ENCODE results near the gene DDX10.

DNA sequence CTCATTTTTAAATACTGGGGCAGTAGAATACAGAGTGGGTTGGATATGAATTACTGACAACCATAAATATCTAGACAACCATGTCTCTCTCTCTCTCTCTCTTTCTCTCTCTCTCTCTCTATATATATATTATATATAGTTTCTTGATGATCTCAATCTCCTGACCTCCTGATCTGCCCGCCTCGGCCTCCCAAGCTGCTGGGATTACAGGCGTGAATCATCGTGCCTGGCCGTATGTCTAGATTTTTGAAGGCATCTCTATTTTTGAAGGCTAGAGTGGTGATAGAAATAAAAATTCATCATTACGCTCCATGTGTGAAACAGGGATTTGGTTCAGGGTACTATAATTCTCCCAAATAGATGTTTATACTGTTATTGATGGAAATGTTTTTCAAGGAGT is 84.1 kb downstream of the DDX10 start:
- TF ChIP-seq CTCF (IDR thresholded peaks at IDR 0.05; ENCODE audit: insufficient read depth, low read depth, low read length) (no peak), EZH2 (IDR thresholded peaks at IDR 0.05; ENCODE audit: insufficient read depth, low read length) (no peak)
